NCI-H2171 (cell line): ENCODE data around the gene RBMY1F.
"Not testable (repeated sequence)": the region's sequence is repeated elsewhere in the genome, so short reads cannot be mapped to it uniquely, and the experiment has no call there.

ENCODE experiments used
- DNase-seq: peaks from one replicate; lab custom pipeline; 2025; lab: John Stamatoyannopoulos, UW

Gene RBMY1F

GRCh38 chrY:22182823-22183222 is at the start of gene RBMY1F:
Gene RBMY1F (minus strand): TSS chrY:22182923. CDS start chrY:22180969, 1,954 bp downstream.
- not testable (repeated sequence) for DNase-seq

DNA sequence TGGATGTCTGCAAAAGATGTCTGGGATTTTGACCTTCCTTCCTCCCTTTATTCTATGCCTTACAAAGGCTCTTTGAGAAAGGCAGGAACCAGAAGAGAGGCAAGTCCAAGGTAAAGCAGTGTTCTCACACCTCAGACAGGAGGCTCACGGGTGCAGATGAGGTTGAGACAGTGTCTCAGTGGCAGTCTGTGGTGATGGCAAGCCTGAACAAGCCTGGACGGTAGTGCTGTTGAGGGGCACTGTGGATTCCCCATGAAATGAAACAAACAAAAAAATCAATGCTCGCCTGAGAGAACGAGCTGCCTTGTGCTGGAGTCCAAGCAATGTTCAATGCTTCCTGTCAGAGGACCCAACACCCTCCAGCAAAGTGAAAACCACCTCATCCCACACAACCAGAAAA is 31.6 kb downstream of the RBMY1F start:
- not testable (repeated sequence) for DNase-seq

- DNase-seq, result not testable (repeated sequence)
Measured at GRCh38 chrY:22141011-22141695, 41.6 kb downstream of the RBMY1F start.

DNA sequence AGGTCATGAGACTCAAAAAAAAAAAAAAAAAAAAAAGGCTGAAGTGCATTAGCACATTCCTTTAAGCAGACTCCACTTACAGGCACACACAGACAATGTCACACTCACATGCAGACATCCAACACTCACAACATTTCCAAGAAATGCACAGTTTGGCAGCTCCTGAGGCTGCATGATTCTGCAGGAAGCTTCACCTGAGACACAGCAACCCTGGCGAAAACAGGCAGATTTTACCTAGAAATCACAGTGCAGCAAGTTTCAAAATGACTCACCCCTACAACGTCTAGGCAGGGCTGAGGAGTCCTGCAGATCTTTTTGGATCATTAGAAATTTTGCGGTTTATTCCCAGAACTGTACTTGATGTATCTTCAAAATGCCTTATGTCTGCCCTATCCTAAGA is 48.0 kb downstream of the RBMY1F start:
- not testable (repeated sequence) for DNase-seq

GRCh38 chrY:22130494-22130893 is 52.2 kb downstream of the RBMY1F start:
- DNase-seq, result not testable (repeated sequence)
